GM18867 (cell line): ENCODE measurements around the gene ARRDC2.
A peak's percentile ranks its signal among the peaks of the same experiment; 100 is the strongest.

ENCODE experiments used
- ATAC-seq: cut with Tn5 transposase; IDR thresholded peaks from one replicate; pipeline ENCODE4 v1.9.1; 2021; ENCODE audit warnings: mild to moderate bottlenecking, moderate library complexity; ENCODE audit not compliant: unreplicated experiment

ARRDC2 gene

GRCh38 chr19:18057557-18057956, 49.6 kb downstream of the ARRDC2 start:
- no peak for ATAC-seq

GRCh38 chr19:18058208-18059009, 50.4 kb downstream of the ARRDC2 start:
- ATAC-seq, result peak; percentile 42

- ATAC-seq, result no peak
Observed at GRCh38 chr19:18059297-18059696, 51.3 kb downstream of the ARRDC2 start.

- ATAC-seq, result no peak
Observed at GRCh38 chr19:18059902-18060301, 51.9 kb downstream of the ARRDC2 start.

- ATAC-seq, result no peak
Observed at GRCh38 chr19:18060472-18060871, 52.5 kb downstream of the ARRDC2 start.

GRCh38 chr19:18062028-18062427, 54.1 kb downstream of the ARRDC2 start:
- ATAC-seq, result no peak

GRCh38 chr19:18063463-18063862, 55.5 kb downstream of the ARRDC2 start:
- ATAC-seq, result no peak
